CD14-positive monocyte (primary cell): ENCODE measurements around the gene BMPER. TPM values are rescaled to one million over a fixed set of nuclear protein-coding genes. Genes with fewer than 3 reads are reported as not detected.

Source experiments
- DNase-seq, 3 donors: peaks; one replicate each; pipeline ENCODE4 v3.0.0-alpha.2; 2011 to 2022
- H2AFZ ChIP-seq: 2 replicates; pipeline ENCODE4 v1.6.0; 2012; ENCODE audit warnings: mild to moderate bottlenecking, low read depth, low read length, inconsistent platforms; ENCODE audit not compliant: insufficient read depth, poor library complexity, severe bottlenecking
- H3K27ac ChIP-seq, 2 donors: 1 replicate in 1 of 2; 2 replicates in 1 of 2; pipeline ENCODE4 v1.5.1; 2012 to 2013; ENCODE audit warnings: low read length in 2 of 2, control low read depth in 1 of 2, inconsistent platforms in 1 of 2, low read depth in 1 of 2, mild to moderate bottlenecking in 1 of 2
- H3K27me3 ChIP-seq, 2 donors: one replicate each; pipeline versions ENCODE4 v1.6.0 to v1.6.1; 2011 to 2013; ENCODE audit warnings: low read length in 2 of 2; ENCODE audit not compliant: control insufficient read depth in 2 of 2, insufficient read depth in 2 of 2
- H3K36me3 ChIP-seq, 2 donors: replicated peaks in 1 of 2; 1 replicate in 1 of 2; 2 replicates in 1 of 2; pipeline versions ENCODE4 v1.5.1 to v1.6.1; 2012 to 2013; ENCODE audit warnings: low read length in 2 of 2, control low read depth in 1 of 2, inconsistent platforms in 1 of 2, mild to moderate bottlenecking in 1 of 2; ENCODE audit not compliant: insufficient read depth in 2 of 2, control insufficient read depth in 1 of 2
- H3K4me1 ChIP-seq, 2 donors: 1 replicate in 1 of 2; 2 replicates in 1 of 2; pipeline versions ENCODE4 v1.5.1 to v1.6.1; 2012 to 2013; ENCODE audit warnings: low read length in 2 of 2, control low read depth in 1 of 2, inconsistent platforms in 1 of 2, mild to moderate bottlenecking in 1 of 2, moderate library complexity in 1 of 2; ENCODE audit not compliant: insufficient read depth in 2 of 2, control insufficient read depth in 1 of 2
- H3K4me2 ChIP-seq: replicated peaks from 2 replicates; pipeline ENCODE3; 2012; ENCODE audit warnings: low read length, moderate library complexity, mild to moderate bottlenecking; ENCODE audit not compliant: poor library complexity, severe bottlenecking; ENCODE audit errors: extremely low read depth
- H3K4me3 ChIP-seq, 3 experiments: fragments of 200-600 bp in 1 of 3; sonication (generic) in 1 of 3; replicated peaks in 1 of 3; 1 replicate in 2 of 3; 2 replicates in 1 of 3; pipeline ENCODE4 v1.5.1; 2011 to 2013; ENCODE audit warnings: low read length in 3 of 3, mild to moderate bottlenecking in 3 of 3, control low read depth in 2 of 3, low read depth in 2 of 3, inconsistent platforms in 1 of 3, moderate library complexity in 1 of 3
- H3K79me2 ChIP-seq: 2 replicates; pipeline ENCODE4 v1.6.0; 2012; ENCODE audit warnings: mild to moderate bottlenecking, control low read depth, inconsistent platforms, low read length, moderate library complexity; ENCODE audit not compliant: insufficient read depth
- H3K9ac ChIP-seq: 2 replicates; pipeline ENCODE4 v1.6.0; 2017; ENCODE audit warnings: low read length, mild to moderate bottlenecking; ENCODE audit not compliant: insufficient read depth, poor library complexity, severe bottlenecking
- H3K9me3 ChIP-seq, 2 donors: replicated peaks in 1 of 2; 1 replicate in 1 of 2; 2 replicates in 1 of 2; pipeline versions ENCODE4 v1.5.1 to v1.6.1; 2012 to 2013; ENCODE audit warnings: low read length in 2 of 2, control low read depth in 1 of 2; ENCODE audit not compliant: control insufficient read depth in 1 of 2, insufficient read depth in 1 of 2
- H4K20me1 ChIP-seq: 2 replicates; pipeline ENCODE4 v1.6.0; 2012; ENCODE audit warnings: mild to moderate bottlenecking, low read length, control low read depth, moderate library complexity; ENCODE audit not compliant: insufficient read depth
- H3K27ac Mint-ChIP-seq, 7 donors: one replicate each; pipeline ENCODE4 v1.8.0; 2020; ENCODE audit warnings: mild to moderate bottlenecking in 7 of 7, mixed read lengths in 7 of 7, moderate library complexity in 6 of 7, inconsistent platforms in 2 of 7
- H3K27me3 Mint-ChIP-seq, 3 donors: one replicate each; pipeline ENCODE4 v1.8.0; 2021 to 2022; ENCODE audit warnings: low read depth in 3 of 3, mild to moderate bottlenecking in 3 of 3, mixed read lengths in 3 of 3, moderate library complexity in 3 of 3, inconsistent platforms in 1 of 3
- H3K36me3 Mint-ChIP-seq, 2 donors: one replicate each; pipeline ENCODE4 v1.8.0; 2020; ENCODE audit warnings: mixed read lengths in 2 of 2, inconsistent platforms in 1 of 2, mild to moderate bottlenecking in 1 of 2
- H3K4me1 Mint-ChIP-seq: one replicate; pipeline ENCODE4 v1.8.0; 2020; ENCODE audit warnings: mild to moderate bottlenecking, mixed read lengths
- H3K4me3 Mint-ChIP-seq, 2 donors: one replicate each; pipeline ENCODE4 v1.8.0; 2020; ENCODE audit warnings: mild to moderate bottlenecking in 2 of 2, mixed read lengths in 2 of 2, moderate library complexity in 1 of 2
- H3K9me3 Mint-ChIP-seq, 7 donors: one replicate each; pipeline ENCODE4 v1.8.0; 2020 to 2022; ENCODE audit warnings: mixed read lengths in 7 of 7, mild to moderate bottlenecking in 6 of 7, moderate library complexity in 6 of 7, inconsistent platforms in 2 of 7
- CTCF ChIP-seq: fragments of 200-600 bp; IDR thresholded peaks from one replicate; pipeline ENCODE4 v1.8.0; 2022; ENCODE audit warnings: antibody characterized with exemption, mild to moderate bottlenecking
- WGBS: methylation state at CpG from one replicate; pipeline ENCODE4 v1.1.5; 2013; ENCODE audit warnings: missing lambda C conversion rate; ENCODE audit not compliant: insufficient coverage; 5-methylcytosine and 5-hydroxymethylcytosine counted together
- intact Hi-C, 2 donors: fragments of 100-400 bp; cut with micrococcal nuclease; formaldehyde crosslinking; loops; one replicate each; pipeline versions ENCODE4 v1.15.0 to v1.15.1; 2023
- polyA plus RNA-seq, 3 donors: library from polyadenylated mRNA; depleted of rRNA in 1 of 3; unstranded in 2 of 3; stranded (reverse) in 1 of 3; fragments of 300-500 nt in 2 of 3; fragments of >200 nt in 1 of 3; fragmentation: Illumina TruSeq in 2 of 3; gene quantifications; 1 replicate in 2 of 3; 2 replicates in 1 of 3; pipeline ENCODE4 v1.2.3, GENCODE V29; 2012 to 2021

The BMPER gene
- polyA plus RNA-seq, 3 donors: not detected

DNA sequence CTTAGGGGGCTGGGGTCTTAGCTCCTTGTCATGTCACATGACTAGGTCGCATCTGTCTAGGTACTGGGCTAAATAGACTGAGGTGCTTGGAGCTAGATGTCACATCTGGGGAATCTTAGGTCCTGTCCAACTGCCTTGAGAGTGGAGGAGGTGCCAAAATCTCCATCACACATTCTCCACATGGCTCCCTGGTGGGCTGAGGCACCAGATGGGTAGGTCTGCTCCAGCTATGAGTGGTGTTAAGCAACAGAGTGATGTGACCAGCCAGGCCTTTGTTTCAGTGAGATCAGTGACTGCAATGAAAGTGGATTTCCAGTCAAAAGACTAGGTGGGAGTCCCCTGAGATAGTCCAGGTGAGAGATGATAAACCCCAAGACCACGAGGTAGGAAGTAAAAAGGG, 251.8 kb downstream of the BMPER start:
- Mint-ChIP-seq H3K9me3 (peaks cover 0 to 21% (median 6%) of the 10 kb centered on the region in 7 donors), H3K4me1 (no peaks in the 10 kb centered on the region), H3K4me3 (no peak overlapping the region), H3K36me3 (no peaks in the 10 kb centered on the region), H3K27ac (no peak overlapping the region), H3K27me3 (peaks cover 0 to 1% (median 0%) of the 10 kb centered on the region in 3 donors)
- Histone ChIP-seq H4K20me1 (no peaks in the 10 kb centered on the region), H2AFZ (no peak overlapping the region), H3K27me3 (no peaks in the 10 kb centered on the region), H3K4me1 (no peaks in the 10 kb centered on the region), H3K9me3 (peaks cover 0 to 5% of the 10 kb centered on the region in 2 donors), H3K79me2 (no peaks in the 10 kb centered on the region), H3K4me2 (no peak overlapping the region), H3K36me3 (no peaks in the 10 kb centered on the region), H3K27ac (no peak overlapping the region), H3K9ac (no peak overlapping the region), H3K4me3 (no peak overlapping the region)
- intact Hi-C loops: no loop called here
- WGBS: 60% methylated on average over 1 of the region's 2 CpGs
- no peak for DNase-seq
- TF ChIP-seq CTCF: no peak

DNA sequence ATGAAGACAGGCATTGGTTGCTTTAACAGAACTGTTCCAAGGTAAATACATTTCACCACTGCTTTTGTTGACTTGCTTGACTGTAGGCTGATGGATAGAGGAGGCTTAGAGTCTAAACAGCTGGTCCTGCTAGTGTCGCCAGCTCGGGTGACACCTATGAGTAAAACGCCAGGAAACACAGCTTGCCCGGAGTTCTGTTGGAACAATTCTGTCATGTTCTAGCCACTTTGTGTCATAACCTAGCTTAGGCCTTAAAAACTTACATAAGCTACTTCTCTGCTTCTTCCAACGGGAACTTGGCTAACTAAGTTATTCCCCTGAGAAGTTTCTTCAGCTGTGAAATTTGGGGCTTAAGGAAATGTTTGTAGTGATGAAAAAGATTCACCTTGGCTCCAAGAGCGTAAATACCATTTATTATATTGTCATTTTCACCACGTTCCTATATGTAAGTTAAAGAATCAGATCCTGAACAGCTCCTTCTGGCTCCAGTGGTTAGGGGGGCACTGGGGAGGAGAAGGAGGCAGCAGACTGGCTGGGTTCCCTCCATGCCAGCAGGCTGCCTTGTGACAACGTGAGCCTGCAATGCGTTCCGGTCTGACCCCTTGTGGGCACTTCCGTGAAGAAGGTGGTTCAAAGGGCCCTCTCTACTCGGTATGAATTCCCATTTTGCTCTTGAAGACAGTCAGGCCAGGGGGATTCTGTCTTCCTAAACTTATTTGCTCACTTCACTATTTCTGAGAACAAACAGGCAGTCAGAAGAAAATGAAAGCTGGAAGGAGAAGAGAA, 253.2 kb downstream of the BMPER start:
- 83% methylated on average over 5 of the region's 12 CpGs for WGBS
- no peaks in the 10 kb centered on the region for H3K4me1 Mint-ChIP-seq
- H3K27me3 ChIP-seq: no peaks in the 10 kb centered on the region
- H3K36me3 Mint-ChIP-seq: no peaks in the 10 kb centered on the region
- H3K4me3 Mint-ChIP-seq: no peak overlapping the region
- H4K20me1 ChIP-seq: no peaks in the 10 kb centered on the region
- H2AFZ ChIP-seq: no peak overlapping the region
- no peak overlapping the region for H3K27ac ChIP-seq
- no peaks in the 10 kb centered on the region for H3K36me3 ChIP-seq
- H3K79me2 ChIP-seq: no peaks in the 10 kb centered on the region
- no peak overlapping the region for H3K4me3 ChIP-seq
- TF ChIP-seq CTCF: no peak
- intact Hi-C loops: no loop called here
- peaks cover 0 to 17% (median 5%) of the 10 kb centered on the region in 7 donors for H3K9me3 Mint-ChIP-seq
- H3K9ac ChIP-seq: no peak overlapping the region
- H3K4me2 ChIP-seq: no peak overlapping the region
- H3K27me3 Mint-ChIP-seq: peaks cover 0 to 1% (median 0%) of the 10 kb centered on the region in 3 donors
- H3K4me1 ChIP-seq: no peaks in the 10 kb centered on the region
- peaks cover 0 to 5% of the 10 kb centered on the region in 2 donors for H3K9me3 ChIP-seq
- H3K27ac Mint-ChIP-seq: no peak overlapping the region
- DNase-seq: no peak
